Activated T-cell treated with anti-CD3 and anti-CD28 coated beads, Interleukin-2, amount 50 U/mL, for 72 hours (primary cell): ENCODE data around the gene TXNRD2. TPM values are rescaled to one million over a fixed set of nuclear protein-coding genes. Genes with fewer than 3 reads are reported as not detected.

Experiments used
- ATAC-seq, 2 donors: fragments of 150-1000 bp; cut with Tn5 transposase; replicated peaks in 1 of 2; 2 replicates each; pipeline ENCODE4 v1.10.0; 2021; ENCODE audit warnings: moderate library complexity in 2 of 2, mild to moderate bottlenecking in 1 of 2
- DNase-seq, 2 donors: peaks; one replicate each; pipeline ENCODE4 v3.0.0; 2021 to 2022; ENCODE audit warnings: mixed read lengths in 1 of 2
- H3K27ac Mint-ChIP-seq: one replicate; pipeline ENCODE4 v1.8.0; 2022; ENCODE audit warnings: mild to moderate bottlenecking, moderate library complexity, mixed read lengths
- H3K27me3 Mint-ChIP-seq: one replicate; pipeline ENCODE4 v1.8.0; 2022; ENCODE audit warnings: low read depth, mixed read lengths
- H3K36me3 Mint-ChIP-seq, 2 donors: one replicate each; pipeline ENCODE4 v1.8.0; 2022; ENCODE audit warnings: mixed read lengths in 2 of 2, mild to moderate bottlenecking in 1 of 2; ENCODE audit not compliant: insufficient read depth in 2 of 2
- H3K4me1 Mint-ChIP-seq: one replicate; pipeline ENCODE4 v1.8.0; 2022; ENCODE audit warnings: low read depth, mixed read lengths
- H3K4me3 Mint-ChIP-seq, 2 donors: one replicate each; pipeline ENCODE4 v1.8.0; 2022; ENCODE audit warnings: mild to moderate bottlenecking in 2 of 2, mixed read lengths in 2 of 2, moderate library complexity in 2 of 2
- H3K9me3 Mint-ChIP-seq, 2 donors: one replicate each; pipeline ENCODE4 v1.8.0; 2022; ENCODE audit warnings: mixed read lengths in 2 of 2
- total RNA-seq, 2 donors: library from RNA; stranded (reverse); gene quantifications; one replicate each; pipeline ENCODE4 v1.2.3, GENCODE V29; 2022

Gene TXNRD2
- total RNA-seq, 2 donors from 2014 or later = 21.3 to 23.4 TPM

DNA sequence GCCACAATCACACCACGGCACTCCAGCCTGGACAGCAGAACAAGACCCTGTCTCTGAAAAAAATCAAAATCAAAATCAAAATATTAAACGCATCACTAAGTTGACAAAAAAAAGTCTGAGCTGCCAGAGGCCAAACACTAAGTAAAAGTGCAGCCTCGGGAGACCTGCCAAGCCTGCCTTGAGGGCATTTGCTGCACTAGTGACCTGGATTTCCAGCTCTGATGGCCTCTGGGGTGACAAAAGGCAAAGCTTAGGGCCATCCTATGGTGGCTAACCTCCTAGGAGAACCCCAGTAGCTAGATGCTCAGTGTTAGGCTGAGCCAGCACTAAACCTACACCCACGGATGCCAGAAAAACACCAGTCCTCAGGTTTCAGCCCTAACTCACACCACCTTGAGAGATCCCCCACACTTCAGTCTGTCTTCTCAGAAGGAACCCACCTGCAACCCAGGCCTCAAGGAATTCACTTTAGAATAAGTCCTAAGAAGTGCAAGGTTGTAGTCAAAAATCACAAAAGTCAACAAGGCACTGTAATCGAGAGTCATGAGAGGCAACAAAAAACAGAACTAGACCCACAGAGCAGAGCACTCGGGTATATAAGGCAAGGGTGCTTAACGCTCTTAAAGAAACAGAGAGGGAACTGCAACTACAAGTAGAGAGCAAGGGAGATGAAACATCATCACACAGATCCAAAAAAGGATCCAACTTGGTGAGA, 115.6 kb downstream of the TXNRD2 start:
- H3K27me3 Mint-ChIP-seq = no peaks in the 10 kb centered on the region
- no peaks in the 10 kb centered on the region for H3K9me3 Mint-ChIP-seq
- no peaks in the 10 kb centered on the region for H3K36me3 Mint-ChIP-seq
- H3K4me1 Mint-ChIP-seq = no peaks in the 10 kb centered on the region
- no peak for DNase-seq
- no peak for ATAC-seq
- H3K27ac Mint-ChIP-seq = no peak overlapping the region
- H3K4me3 Mint-ChIP-seq = no peak overlapping the region

Other genes with a start within 250 kb of the TXNRD2 start
- 1 to 10 TPM; 1.8 to 1.9 TPM for gene SEPTIN5, start 227.3 kb downstream of the TXNRD2 start, total RNA-seq
- gene GP1BB, start 218.3 kb downstream of the TXNRD2 start, total RNA-seq = under 1 TPM in 1 of 2 donors, not detected in 1; 0.17 TPM
- gene TBX1, start 181.0 kb downstream of the TXNRD2 start, total RNA-seq = under 1 TPM in 1 of 2 donors, not detected in 1; 0.12 TPM
- gene GNB1L, start 86.9 kb downstream of the TXNRD2 start, total RNA-seq = 10 to 100 TPM; 13.9 to 20.5 TPM
- gene RTL10, start 86.9 kb downstream of the TXNRD2 start, total RNA-seq = 10 to 100 TPM; 15.0 to 16.3 TPM
- 100 to 1,000 TPM in 1 of 2 donors, 10 to 100 TPM in 1; 97.4 to 101 TPM for gene COMT, start within 50 bp of the TXNRD2 start, total RNA-seq
- 1 to 10 TPM; 1.7 to 5.5 TPM for gene ARVCF, start 75.0 kb upstream of the TXNRD2 start, total RNA-seq
- gene TANGO2, start 79.3 kb upstream of the TXNRD2 start, total RNA-seq = 10 to 100 TPM; 35.5 to 43.0 TPM
- gene DGCR8, start 138.4 kb upstream of the TXNRD2 start, total RNA-seq = 10 to 100 TPM; 44.2 to 46.6 TPM
- gene RANBP1, start 174.3 kb upstream of the TXNRD2 start, total RNA-seq = 100 to 1,000 TPM; 194 to 256 TPM
- 10 to 100 TPM; 55.6 to 56.8 TPM for gene TRMT2A, start 175.4 kb upstream of the TXNRD2 start, total RNA-seq
- 10 to 100 TPM; 41.6 to 47.6 TPM for gene ZDHHC8, start 190.0 kb upstream of the TXNRD2 start, total RNA-seq
- not detected for gene CCDC188, start 209.2 kb upstream of the TXNRD2 start, total RNA-seq